GM23248 (cell line): Measurements from ENCODE around the gene LAMA4.

ENCODE experiments used
- EZH2 ChIP-seq: fragments of 200-600 bp; sonication (generic); IDR thresholded peaks from 2 replicates; pipeline ENCODE4 v1.6.1; 2018; ENCODE audit warnings: antibody characterized with exemption, mild to moderate bottlenecking; ENCODE audit not compliant: insufficient read depth, poor library complexity, severe bottlenecking
- EZH2phosphoT487 ChIP-seq: fragments of 200-600 bp; sonication (generic); IDR thresholded peaks from 2 replicates; pipeline ENCODE4 v1.6.1; 2018; ENCODE audit warnings: antibody characterized with exemption, moderate library complexity, mild to moderate bottlenecking, low read depth; ENCODE audit not compliant: insufficient read depth

- TF ChIP-seq EZH2 (no peak), EZH2phosphoT487 (no peak)
Observed at GRCh38 chr6:112259337-112259675, 4.9 kb upstream of the LAMA4 start.
